ENCODE data around the gene TRIM5. TPM values are rescaled to one million over a fixed set of nuclear protein-coding genes. Genes with fewer than 3 reads are reported as not detected.

Gene TRIM5
- total RNA-seq, 8 experiments from 2014 or later, result 13.4 to 60.6 (median 23.7) TPM

- WGBS, 10 experiments, result 49 to 100% (median 73%) methylated on average over 1 to 5 of the region's 5 CpGs
- peak in 1 of 8 experiments; percentile 33 for ATAC-seq (replicated peaks in 6 of 8)
- Histone ChIP-seq H3K27ac (no peak overlapping the region), H3K4me3 (no peak overlapping the region), H3K4me1 (replicated peaks in 1 of 2) (no peaks in the 10 kb centered on the region)
- in situ Hi-C loops (cut with MboI; ENCODE audit: low pct_unique_long_range_greater_than_20kb in 2 of 9, low sequenced_read_pairs in 9 of 9, unreplicated experiment in 9 of 9), result no loop called here
Measured at GRCh38 chr11:5631969-5632635, 52.8 kb downstream of the TRIM5 start.

- no peak for ATAC-seq (replicated peaks in 6 of 8)
- 34 to 100% (median 83%) methylated on average over 1 to 2 of the region's 2 CpGs; no CpG with 5 or more reads in 3 of the 10 experiments for WGBS, 10 experiments
- in situ Hi-C loops (cut with MboI; ENCODE audit: low pct_unique_long_range_greater_than_20kb in 2 of 9, low sequenced_read_pairs in 9 of 9, unreplicated experiment in 9 of 9), result no loop called here
- H3K27ac ChIP-seq, result no peak overlapping the region
- H3K4me3 ChIP-seq, result no peak overlapping the region
- H3K4me1 ChIP-seq (replicated peaks in 1 of 2), result no peaks in the 10 kb centered on the region
Measured at GRCh38 chr11:5631417-5631816, 53.5 kb downstream of the TRIM5 start.

DNA sequence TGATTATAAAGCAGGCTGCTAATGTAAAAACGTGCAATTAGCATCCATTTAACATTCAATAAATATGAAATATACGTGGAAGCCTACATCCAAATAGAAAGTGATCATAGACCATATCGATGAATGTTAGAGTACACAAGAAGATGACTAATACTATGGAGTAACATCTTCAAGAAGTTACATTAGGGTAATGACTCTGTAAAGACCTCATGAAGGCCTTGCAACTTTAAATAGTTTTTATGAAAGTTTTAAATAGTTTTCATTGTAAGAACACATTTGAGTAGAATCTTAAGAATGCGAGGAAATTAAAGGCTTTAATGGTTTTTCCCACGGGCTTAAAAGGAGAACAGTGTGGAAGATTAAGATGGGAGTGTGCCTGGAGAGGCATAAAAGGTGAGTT is 58.7 kb downstream of the TRIM5 start:
- in situ Hi-C loops (cut with MboI; ENCODE audit: low pct_unique_long_range_greater_than_20kb in 2 of 9, low sequenced_read_pairs in 9 of 9, unreplicated experiment in 9 of 9), result no loop called here
- WGBS, 10 experiments, result 37 to 86% (median 78%) methylated on average over 2 to 5 of the region's 5 CpGs; no CpG with 5 or more reads in 1 of the 10 experiments
- H3K27ac ChIP-seq, result no peak overlapping the region
- peaks cover 0 to 9% of the 10 kb centered on the region in 2 donors for H3K4me1 ChIP-seq (replicated peaks in 1 of 2)
- no peak for ATAC-seq (replicated peaks in 6 of 8)
- H3K4me3 ChIP-seq, result no peak overlapping the region

- in situ Hi-C loops (cut with MboI; ENCODE audit: low pct_unique_long_range_greater_than_20kb in 2 of 9, low sequenced_read_pairs in 9 of 9, unreplicated experiment in 9 of 9), result no loop called here
- H3K4me1 ChIP-seq (replicated peaks in 1 of 2), result peaks cover 0 to 9% of the 10 kb centered on the region in 2 donors
- ATAC-seq (replicated peaks in 6 of 8), result peak in 3 of 8 experiments; percentile 16 to 60 (median 44)
- H3K4me3 ChIP-seq, result no peak overlapping the region
- WGBS, 10 experiments, result 17 to 66% (median 42%) methylated on average over 1 to 3 of the region's 4 CpGs; no CpG with 5 or more reads in 3 of the 10 experiments
- H3K27ac ChIP-seq, result no peak overlapping the region
Measured at GRCh38 chr11:5625281-5625680, 59.6 kb downstream of the TRIM5 start.

- peak in 7 of 8 experiments; percentile 33 to 88 (median 52) for ATAC-seq (replicated peaks in 6 of 8)
- in situ Hi-C loops (cut with MboI; ENCODE audit: low pct_unique_long_range_greater_than_20kb in 2 of 9, low sequenced_read_pairs in 9 of 9, unreplicated experiment in 9 of 9), result no loop called here
- Histone ChIP-seq H3K27ac (no peak within 1 kb of the TSS), H3K4me3 (no peak within 1 kb of the TSS), H3K4me1 (replicated peaks in 1 of 2) (peaks cover 0 to 9% of the 10 kb centered on the region in 2 donors)
- 0 to 80% (median 57%) methylated on average over 1 to 4 of the region's 7 CpGs; no CpG with 5 or more reads in 1 of the 10 experiments for WGBS, 10 experiments
Measured at GRCh38 chr11:5624489-5625279, 60.2 kb downstream of the TRIM5 start, which contains the start of gene TRIM34. Gene TRIM34, plus strand, starts transcription at chr11:5625001. Its CDS starts 7,331 bp downstream, at chr11:5632332.

- H3K27ac ChIP-seq, result no peak overlapping the region
- ATAC-seq (replicated peaks in 6 of 8), result no peak
- WGBS, 10 experiments, result 90 to 100% (median 100%) methylated on average over 1 to 3 of the region's 3 CpGs; no CpG with 5 or more reads in 2 of the 10 experiments
- peaks cover 0 to 9% of the 10 kb centered on the region in 2 donors for H3K4me1 ChIP-seq (replicated peaks in 1 of 2)
- in situ Hi-C loops (cut with MboI; ENCODE audit: low pct_unique_long_range_greater_than_20kb in 2 of 9, low sequenced_read_pairs in 9 of 9, unreplicated experiment in 9 of 9), result no loop called here
- H3K4me3 ChIP-seq, result no peak overlapping the region
Measured at GRCh38 chr11:5622802-5623201, 62.1 kb downstream of the TRIM5 start.

DNA sequence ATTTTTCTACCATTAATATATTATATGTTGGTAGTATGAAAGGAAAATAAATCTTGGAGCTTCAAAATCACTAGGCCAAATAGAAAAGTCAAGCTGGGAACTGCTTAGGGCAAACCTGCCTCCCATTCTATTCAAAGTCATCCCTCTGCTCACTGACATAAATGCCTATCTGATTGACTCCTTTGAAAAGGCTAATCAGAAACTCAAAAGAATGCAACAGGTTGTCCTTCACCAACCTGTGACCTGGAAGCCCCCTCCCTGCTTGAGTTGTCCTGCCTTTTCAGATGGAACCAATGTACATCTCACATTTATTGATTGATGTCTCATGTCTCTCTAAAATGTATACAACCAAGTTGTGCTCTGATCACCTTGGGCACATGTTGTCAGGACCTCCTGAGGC is 63.3 kb downstream of the TRIM5 start:
- in situ Hi-C loops (cut with MboI; ENCODE audit: low pct_unique_long_range_greater_than_20kb in 2 of 9, low sequenced_read_pairs in 9 of 9, unreplicated experiment in 9 of 9), result no loop called here
- ATAC-seq (replicated peaks in 6 of 8), result peak in 1 of 8 experiments; percentile 11
- Histone ChIP-seq H3K4me3 (no peak overlapping the region), H3K4me1 (replicated peaks in 1 of 2) (peaks cover 0 to 9% of the 10 kb centered on the region in 2 donors), H3K27ac (no peak overlapping the region)

GRCh38 chr11:5620651-5621521 is 64.0 kb downstream of the TRIM5 start:
- in situ Hi-C loops (cut with MboI; ENCODE audit: low pct_unique_long_range_greater_than_20kb in 2 of 9, low sequenced_read_pairs in 9 of 9, unreplicated experiment in 9 of 9), result no loop called here
- no peak overlapping the region for H3K4me3 ChIP-seq
- 27 to 100% (median 83%) methylated on average over 1 to 3 of the region's 3 CpGs; no CpG with 5 or more reads in 1 of the 10 experiments for WGBS, 10 experiments
- H3K27ac ChIP-seq, result no peak overlapping the region
- ATAC-seq (replicated peaks in 6 of 8), result peak in 5 of 8 experiments; percentile 29 to 96 (median 81)
- peaks cover 0 to 9% of the 10 kb centered on the region in 2 donors for H3K4me1 ChIP-seq (replicated peaks in 1 of 2)

DNA sequence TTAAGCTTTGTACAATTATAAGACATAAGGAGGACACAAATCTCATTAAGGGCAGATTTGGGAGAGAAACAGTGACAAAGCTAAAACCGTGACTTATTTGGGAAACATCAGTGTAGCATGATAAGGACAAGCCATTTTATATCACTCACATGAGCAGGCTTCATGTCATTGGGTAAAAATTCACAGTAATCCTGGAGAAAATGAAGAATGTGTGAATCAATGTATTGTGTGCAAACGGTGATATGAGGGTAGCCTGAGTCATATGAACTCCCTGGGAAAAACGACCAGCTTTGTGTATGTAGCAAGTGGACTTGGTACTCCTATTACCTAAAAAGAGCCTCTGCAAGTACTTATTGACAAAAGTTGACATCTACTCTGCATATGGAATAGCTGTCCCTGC is 66.1 kb downstream of the TRIM5 start:
- Histone ChIP-seq H3K4me1 (replicated peaks in 1 of 2) (no peaks in the 10 kb centered on the region), H3K27ac (no peak overlapping the region), H3K4me3 (no peak overlapping the region)
- in situ Hi-C loops (cut with MboI; ENCODE audit: low pct_unique_long_range_greater_than_20kb in 2 of 9, low sequenced_read_pairs in 9 of 9, unreplicated experiment in 9 of 9), result no loop called here
- ATAC-seq (replicated peaks in 6 of 8), result no peak
- WGBS, 10 experiments, result 17 to 100% (median 63%) methylated on average over 1 to 3 of the region's 3 CpGs; no CpG with 5 or more reads in 2 of the 10 experiments

Other genes starting within 250 kb of the TRIM5 start
- gene OR51I1, start 243.6 kb downstream of the TRIM5 start, total RNA-seq, result under 1 TPM in 4 of 8 experiments, not detected in 4; 0.16 to 0.66 (median 0.49) TPM
- under 1 TPM in 6 of 8 experiments, not detected in 2; 0.11 to 0.47 (median 0.16) TPM for gene OR51I2, start 235.8 kb downstream of the TRIM5 start, total RNA-seq
- gene OR52D1, start 196.4 kb downstream of the TRIM5 start, total RNA-seq, result under 1 TPM in 5 of 8 experiments, not detected in 3; 0.22 to 0.57 (median 0.40) TPM
- gene UBQLN3, start 175.1 kb downstream of the TRIM5 start, total RNA-seq, result under 1 TPM in 7 of 8 experiments, not detected in 1; 0.11 to 0.52 (median 0.23) TPM
- gene UBQLNL, start 168.4 kb downstream of the TRIM5 start, total RNA-seq, result under 1 TPM; 0.15 to 0.73 (median 0.33) TPM
- gene OR52H1, start 136.5 kb downstream of the TRIM5 start, total RNA-seq, result under 1 TPM in 7 of 8 experiments, not detected in 1; 0.17 to 0.87 (median 0.47) TPM
- gene OR52B6, start 104.2 kb downstream of the TRIM5 start, total RNA-seq, result 1 to 10 TPM in 2 of 8 experiments, under 1 TPM in 3, not detected in 3; 0.25 to 1.4 (median 0.67) TPM
- gene TRIM6, start 88.4 kb downstream of the TRIM5 start, total RNA-seq, result 1 to 10 TPM; 1.2 to 9.0 (median 2.1) TPM
- gene TRIM34, start 60.1 kb downstream of the TRIM5 start, total RNA-seq, result 1 to 10 TPM in 4 of 8 experiments, under 1 TPM in 4; 0.16 to 9.7 (median 2.2) TPM
- gene TRIM22, start 4.7 kb upstream of the TRIM5 start, total RNA-seq, result 100 to 1,000 TPM in 4 of 8 experiments, 10 to 100 TPM in 4; 31.4 to 246 (median 75.3) TPM
- gene OR56B1, start 51.4 kb upstream of the TRIM5 start, total RNA-seq, result under 1 TPM in 6 of 8 experiments, not detected in 2; 0.08 to 0.43 (median 0.18) TPM
- gene OR52N4, start 69.2 kb upstream of the TRIM5 start, total RNA-seq, result under 1 TPM in 7 of 8 experiments, not detected in 1; 0.21 to 0.81 (median 0.38) TPM
- gene OR52N5, start 98.3 kb upstream of the TRIM5 start, total RNA-seq, result under 1 TPM in 2 of 8 experiments, not detected in 6; 0.05 to 0.47 TPM
- under 1 TPM in 1 of 8 experiments, not detected in 7; 0.19 TPM for gene OR52N1, start 106.2 kb upstream of the TRIM5 start, total RNA-seq
- gene OR52N2, start 123.8 kb upstream of the TRIM5 start, total RNA-seq, result under 1 TPM in 1 of 8 experiments, not detected in 7; 0.66 TPM
- under 1 TPM in 1 of 8 experiments, not detected in 7; 0.52 TPM for gene OR52E6, start 156.8 kb upstream of the TRIM5 start, total RNA-seq
- under 1 TPM in 2 of 8 experiments, not detected in 6; 0.18 to 0.28 TPM for gene OR52E8, start 172.6 kb upstream of the TRIM5 start, total RNA-seq
- gene OR52E4, start 195.6 kb upstream of the TRIM5 start, total RNA-seq, result under 1 TPM in 3 of 8 experiments, not detected in 5; 0.05 to 0.52 (median 0.17) TPM
- under 1 TPM in 2 of 8 experiments, not detected in 6; 0.19 to 0.24 TPM for gene OR52E5, start 208.1 kb upstream of the TRIM5 start, total RNA-seq